CD4-positive, alpha-beta T cell treated with Interleukin-4 for 1 hour (primary cell): ENCODE results near the gene CFAP61.

ENCODE experiments used
- DNase-seq, 2 donors: peaks; one replicate each; pipeline ENCODE4 v3.0.0-alpha.2; 2020 to 2022

Gene CFAP61

DNA sequence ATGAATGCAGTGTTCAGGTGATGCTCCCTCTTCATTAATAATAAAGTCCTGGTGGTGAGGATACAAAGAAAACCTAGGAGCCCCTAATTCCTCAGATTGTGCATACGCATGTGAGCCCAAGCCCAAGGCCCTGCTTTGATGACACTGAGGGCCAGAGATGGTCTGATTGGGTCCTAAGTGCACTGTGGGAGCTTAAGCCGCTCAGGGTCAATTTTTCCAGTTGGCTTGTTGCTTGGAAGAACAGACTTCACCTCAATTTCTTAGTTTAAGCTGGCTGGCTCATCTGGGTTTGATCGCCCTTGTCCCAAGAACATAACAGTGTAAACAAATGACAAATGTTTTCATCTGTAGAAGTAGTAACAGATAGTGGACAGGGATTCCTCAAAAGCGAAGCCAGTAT lies 357.0 kb downstream of the CFAP61 start:
- no peak for DNase-seq
